HCT116 (cell line): ENCODE data around the gene PITHD1. TPM values are rescaled to one million over a fixed set of nuclear protein-coding genes. Genes with fewer than 3 reads are reported as not detected.

Source experiments
- ATAC-seq: fragments of 200-7000 bp; cut with Tn5 transposase; 2 replicates; pipeline ENCODE4 v1.9.1; 2020; ENCODE audit warnings: mild to moderate bottlenecking, moderate library complexity
- BruUV-seq: library from RNA; stranded (reverse); fragments of 400-500 nt; replicated peaks from 2 replicates; lab custom pipeline; 2021; lab: Mats Ljungman, UMichigan
- CTCF ChIA-PET: fragments of 300-600 bp; sonication (Branson Sonifier 250); formaldehyde crosslinking; loops from one replicate; lab custom pipeline; 2021; ENCODE audit warnings: antibody characterized with exemption; lab: Charles Lee
- POLR2A ChIA-PET: fragments of 300-600, 350-600 bp; sonication (Branson Sonifier 250); formaldehyde crosslinking; loops from one replicate; lab custom pipeline; 2021; ENCODE audit warnings: antibody characterized with exemption; lab: Charles Lee
- RAD21 ChIA-PET, 2 experiments: fragments of 300-600 bp; sonication (Branson Sonifier 250); formaldehyde crosslinking; loops; one replicate each; lab custom pipeline; 2023; ENCODE audit warnings: low total read pairs in 2 of 2; ENCODE audit not compliant: uncharacterized antibody in 2 of 2, unreplicated experiment in 2 of 2, low non-redundant PET in 1 of 2; lab: Charles Lee
- DNase-seq: peaks from one replicate; pipeline ENCODE4 v3.0.0-alpha.2; 2010; ENCODE audit warnings: low read depth, low spot score
- H2AFZ ChIP-seq: fragments of 200-600 bp; shearing (Covaris generic), sonication (generic); 2 replicates; pipeline ENCODE4 v1.6.1; 2017; ENCODE audit warnings: low read depth, mixed run types, mixed read lengths, antibody characterized with exemption, low read length; ENCODE audit not compliant: poor library complexity, severe bottlenecking
- H3K27ac ChIP-seq: 2 replicates; pipeline ENCODE4 v1.5.1; 2012; ENCODE audit warnings: low read depth, low read length
- H3K27me3 ChIP-seq: fragments of 200-600 bp; sonication (generic); 2 replicates; pipeline ENCODE4 v1.6.1; 2016; ENCODE audit warnings: mixed run types, low read length, mixed read lengths; ENCODE audit not compliant: insufficient read depth
- H3K36me3 ChIP-seq, 2 experiments: fragments of 200-500 bp in 1 of 2; fragments of 200-600 bp in 1 of 2; sonication (Bioruptor generic) in 1 of 2; sonication (generic) in 1 of 2; 2 replicates each; pipeline versions ENCODE4 v1.5.1 to v1.6.1; 2014 to 2016; ENCODE audit warnings: low read length in 2 of 2, inconsistent platforms in 1 of 2, mixed read lengths in 1 of 2, mixed run types in 1 of 2; ENCODE audit not compliant: insufficient read depth in 2 of 2, control insufficient read depth in 1 of 2
- H3K4me1 ChIP-seq, 2 experiments: fragments of 200-600 bp in 1 of 2; sonication (generic) in 1 of 2; 2 replicates each; pipeline versions ENCODE4 v1.5.1 to v1.6.1; 2012 to 2017; ENCODE audit warnings: low read length in 2 of 2, inconsistent platforms in 1 of 2, mild to moderate bottlenecking in 1 of 2, mixed read lengths in 1 of 2, mixed run types in 1 of 2, moderate library complexity in 1 of 2; ENCODE audit not compliant: insufficient read depth in 2 of 2, control insufficient read depth in 1 of 2
- H3K4me2 ChIP-seq: fragments of 200-600 bp; sonication (generic); 2 replicates; pipeline ENCODE4 v1.6.1; 2017; ENCODE audit warnings: mixed run types, low read length, mixed read lengths
- H3K4me3 ChIP-seq, 2 experiments: fragments of 200-600 bp in 1 of 2; sonication (generic) in 1 of 2; replicated peaks in 1 of 2; 2 replicates each; pipeline ENCODE4 v1.5.1; 2011 to 2016; ENCODE audit warnings: low read length in 2 of 2, control low read depth in 1 of 2, low read depth in 1 of 2, mild to moderate bottlenecking in 1 of 2, mixed read lengths in 1 of 2, mixed run types in 1 of 2
- H3K79me2 ChIP-seq: fragments of 200-600 bp; sonication (generic); 2 replicates; pipeline ENCODE4 v1.6.1; 2017; ENCODE audit warnings: mild to moderate bottlenecking, mixed run types, low read length, moderate library complexity, mixed read lengths; ENCODE audit not compliant: insufficient read depth
- H3K9ac ChIP-seq: fragments of 200-600 bp; sonication (generic); 2 replicates; pipeline ENCODE4 v1.6.1; 2016; ENCODE audit warnings: low read length, mixed read lengths
- H3K9me2 ChIP-seq: fragments of 200-600 bp; sonication (generic), shearing (Covaris generic); 2 replicates; pipeline ENCODE4 v1.6.1; 2017; ENCODE audit warnings: mixed run types, mild to moderate bottlenecking, moderate library complexity; ENCODE audit not compliant: insufficient read depth
- H3K9me3 ChIP-seq, 2 experiments: fragments of 200-500 bp in 1 of 2; fragments of 200-600 bp in 1 of 2; sonication (Bioruptor generic) in 1 of 2; sonication (generic) in 1 of 2; 2 replicates each; pipeline ENCODE4 v1.6.1; 2014 to 2017; ENCODE audit warnings: low read length in 2 of 2, mixed read lengths in 2 of 2, inconsistent platforms in 1 of 2, low read depth in 1 of 2, mild to moderate bottlenecking in 1 of 2, mixed run types in 1 of 2, moderate library complexity in 1 of 2; ENCODE audit not compliant: control insufficient read depth in 1 of 2, insufficient read depth in 1 of 2
- H4K20me1 ChIP-seq: fragments of 200-600 bp; sonication (generic), shearing (Covaris generic); 2 replicates; pipeline ENCODE4 v1.6.1; 2017; ENCODE audit warnings: mixed run types, mild to moderate bottlenecking, moderate library complexity; ENCODE audit not compliant: insufficient read depth
- ATF3 ChIP-seq: IDR thresholded peaks from 2 replicates; pipeline ENCODE4 v1.6.1; 2012
- CBX3 ChIP-seq: IDR thresholded peaks from 2 replicates; pipeline ENCODE4 v1.6.1; 2012; ENCODE audit warnings: low read depth
- CEBPB ChIP-seq: IDR thresholded peaks from 2 replicates; pipeline ENCODE4 v1.6.1; 2012; ENCODE audit warnings: low read depth
- EGR1 ChIP-seq: IDR thresholded peaks from 2 replicates; pipeline ENCODE4 v1.6.1; 2012; ENCODE audit warnings: low read depth
- EZH2 ChIP-seq: fragments of 200-600 bp; sonication (generic); IDR thresholded peaks from 2 replicates; pipeline ENCODE4 v1.6.1; 2017; ENCODE audit warnings: antibody characterized with exemption, mixed run types
- EZH2phosphoT487 ChIP-seq: fragments of 200-600 bp; IDR thresholded peaks from 2 replicates; pipeline ENCODE4 v1.6.1; 2018; ENCODE audit warnings: antibody characterized with exemption, borderline replicate concordance
- FOSL1 ChIP-seq: IDR thresholded peaks from 2 replicates; pipeline ENCODE4 v1.6.1; 2012; ENCODE audit warnings: low read depth
- JUND ChIP-seq: IDR thresholded peaks from 2 replicates; pipeline ENCODE4 v1.6.1; 2012
- POLR2AphosphoS5 ChIP-seq: IDR thresholded peaks from 2 replicates; pipeline ENCODE4 v1.6.1; 2011; ENCODE audit warnings: mild to moderate bottlenecking, low read depth, low read length, moderate library complexity
- RAD21 ChIP-seq: IDR thresholded peaks from 2 replicates; pipeline ENCODE4 v1.6.1; 2012; ENCODE audit warnings: low read depth, mild to moderate bottlenecking
- SIN3A ChIP-seq: IDR thresholded peaks from 2 replicates; pipeline ENCODE4 v1.6.1; 2012; ENCODE audit warnings: low read depth
- SP1 ChIP-seq: IDR thresholded peaks from 2 replicates; pipeline ENCODE4 v1.6.1; 2012; ENCODE audit warnings: low read depth
- TCF7L2 ChIP-seq: IDR thresholded peaks from 2 replicates; pipeline ENCODE4 v1.7.0; 2011; ENCODE audit warnings: borderline replicate concordance, inconsistent platforms; ENCODE audit not compliant: insufficient read depth, insufficient read length; ENCODE audit errors: extremely low read depth
- YY1 ChIP-seq: IDR thresholded peaks from 2 replicates; pipeline ENCODE4 v1.6.1; 2011; ENCODE audit warnings: low read length, low read depth, moderate library complexity, mild to moderate bottlenecking; ENCODE audit not compliant: insufficient replicate concordance; ENCODE audit errors: extremely low read depth
- ZFX ChIP-seq: fragments of 450-650 bp; IDR thresholded peaks from 2 replicates; pipeline ENCODE4 v1.6.1; 2017
- intact Hi-C: fragments of 100-400 bp; cut with micrococcal nuclease; formaldehyde crosslinking; loops from 2 replicates; pipeline ENCODE4 v1.10.0; 2022
- total RNA-seq: library from RNA; stranded (reverse); gene quantifications from one replicate; pipeline ENCODE4 v1.2.1, GENCODE V29; 2021; ENCODE audit not compliant: unreplicated experiment
- TF ChIP-seq, protein P1 (sequence below), 3 experiments: fragments of 200-600 bp in 1 of 3; sonication (generic) in 1 of 3; IDR thresholded peaks in 2 of 3; conservative IDR thresholded peaks in 1 of 3; 2 replicates each; pipeline ENCODE4 v1.5.1; 2012 to 2017; ENCODE audit warnings: low read depth in 2 of 3, low read length in 2 of 3, antibody characterized with exemption in 1 of 3, borderline replicate concordance in 1 of 3, control low read depth in 1 of 3, mild to moderate bottlenecking in 1 of 3, mixed read lengths in 1 of 3, mixed run types in 1 of 3, moderate library complexity in 1 of 3; ENCODE audit not compliant: insufficient read depth in 1 of 3
- TF ChIP-seq, protein P2 (sequence below): IDR thresholded peaks from 2 replicates; pipeline ENCODE4 v1.6.1; 2012; ENCODE audit warnings: low read depth
- TF ChIP-seq, protein P3 (sequence below): IDR thresholded peaks from 2 replicates; pipeline ENCODE4 v1.6.1; 2012
- TF ChIP-seq, protein P4 (sequence below): IDR thresholded peaks from 2 replicates; pipeline ENCODE4 v1.6.1; 2011; ENCODE audit warnings: mild to moderate bottlenecking, low read length, moderate library complexity; ENCODE audit not compliant: insufficient replicate concordance; ENCODE audit errors: extremely low read depth

Gene PITHD1
- total RNA-seq, 1 experiment from 2014 or later = 57.2 TPM

DNA sequence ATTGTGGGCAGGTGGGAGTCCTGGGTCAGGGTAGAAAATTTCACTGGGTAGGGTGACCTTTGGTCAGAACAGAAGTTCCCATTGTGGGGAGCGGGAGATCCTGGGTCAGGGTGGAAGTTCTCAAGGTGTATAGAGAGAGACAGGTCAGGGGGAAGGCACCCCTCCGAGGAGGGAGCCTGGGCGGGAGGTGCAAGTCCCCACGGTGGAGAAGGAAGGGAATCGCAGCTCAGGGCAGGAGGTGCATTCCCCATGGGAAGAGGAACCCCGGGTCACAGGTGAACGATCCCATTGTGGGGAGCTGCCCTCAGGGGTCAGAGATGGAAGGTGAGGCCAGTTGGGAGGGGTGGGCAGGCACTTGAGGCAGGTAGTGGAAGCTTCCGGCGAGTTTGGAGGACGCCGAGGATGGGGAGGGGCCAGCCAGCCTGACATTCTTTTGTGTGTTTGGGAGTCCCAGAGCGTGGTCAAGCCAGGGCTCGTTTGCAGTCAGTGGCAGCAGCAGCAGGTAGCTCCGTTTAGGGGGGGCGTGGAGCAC lies 13.4 kb downstream of the PITHD1 start:
- Histone ChIP-seq H4K20me1 (no peaks in the 10 kb centered on the region), H3K27ac (peak overlapping the region; percentile 79), H3K4me1 (peaks cover 31 to 50% of the 10 kb centered on the region in 2 experiments), H3K9ac (peak overlapping the region; percentile 85), H3K9me2 (no peaks in the 10 kb centered on the region), H3K36me3 (peaks cover 15 to 33% of the 10 kb centered on the region in 2 experiments; a peak in 3 of 4 replicates), H3K4me3 (peak overlapping the region; percentile 89 to 95), H2AFZ (no peak overlapping the region), H3K79me2 (peaks cover 37% of the 10 kb centered on the region), H3K4me2 (peak overlapping the region; percentile 78), H3K27me3 (no peaks in the 10 kb centered on the region), H3K9me3 (no peaks in the 10 kb centered on the region)
- intact Hi-C loops = no loop called here
- no TSS peak for BruUV-seq
- no peak for TF ChIP-seq TCF7L2
- TF ChIP-seq SP1 = no peak
- no peak for TF ChIP-seq RAD21
- no peak for TF ChIP-seq CEBPB
- no peak for TF ChIP-seq ATF3
- TF ChIP-seq, protein P1, sequence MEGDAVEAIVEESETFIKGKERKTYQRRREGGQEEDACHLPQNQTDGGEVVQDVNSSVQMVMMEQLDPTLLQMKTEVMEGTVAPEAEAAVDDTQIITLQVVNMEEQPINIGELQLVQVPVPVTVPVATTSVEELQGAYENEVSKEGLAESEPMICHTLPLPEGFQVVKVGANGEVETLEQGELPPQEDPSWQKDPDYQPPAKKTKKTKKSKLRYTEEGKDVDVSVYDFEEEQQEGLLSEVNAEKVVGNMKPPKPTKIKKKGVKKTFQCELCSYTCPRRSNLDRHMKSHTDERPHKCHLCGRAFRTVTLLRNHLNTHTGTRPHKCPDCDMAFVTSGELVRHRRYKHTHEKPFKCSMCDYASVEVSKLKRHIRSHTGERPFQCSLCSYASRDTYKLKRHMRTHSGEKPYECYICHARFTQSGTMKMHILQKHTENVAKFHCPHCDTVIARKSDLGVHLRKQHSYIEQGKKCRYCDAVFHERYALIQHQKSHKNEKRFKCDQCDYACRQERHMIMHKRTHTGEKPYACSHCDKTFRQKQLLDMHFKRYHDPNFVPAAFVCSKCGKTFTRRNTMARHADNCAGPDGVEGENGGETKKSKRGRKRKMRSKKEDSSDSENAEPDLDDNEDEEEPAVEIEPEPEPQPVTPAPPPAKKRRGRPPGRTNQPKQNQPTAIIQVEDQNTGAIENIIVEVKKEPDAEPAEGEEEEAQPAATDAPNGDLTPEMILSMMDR (IDR thresholded peaks at IDR 0.05 in 2 of 3, conservative IDR thresholded peaks at IDR 0.05 in 1 of 3; ENCODE audit: borderline replicate concordance in 1 of 3, insufficient read depth in 1 of 3, low read depth in 2 of 3, low read length in 2 of 3) = no peak
- no peak for TF ChIP-seq EZH2phosphoT487
- no peak for TF ChIP-seq ZFX
- no peak for TF ChIP-seq EZH2
- no peak for TF ChIP-seq SIN3A
- no peak for TF ChIP-seq POLR2AphosphoS5
- TF ChIP-seq, protein P2, sequence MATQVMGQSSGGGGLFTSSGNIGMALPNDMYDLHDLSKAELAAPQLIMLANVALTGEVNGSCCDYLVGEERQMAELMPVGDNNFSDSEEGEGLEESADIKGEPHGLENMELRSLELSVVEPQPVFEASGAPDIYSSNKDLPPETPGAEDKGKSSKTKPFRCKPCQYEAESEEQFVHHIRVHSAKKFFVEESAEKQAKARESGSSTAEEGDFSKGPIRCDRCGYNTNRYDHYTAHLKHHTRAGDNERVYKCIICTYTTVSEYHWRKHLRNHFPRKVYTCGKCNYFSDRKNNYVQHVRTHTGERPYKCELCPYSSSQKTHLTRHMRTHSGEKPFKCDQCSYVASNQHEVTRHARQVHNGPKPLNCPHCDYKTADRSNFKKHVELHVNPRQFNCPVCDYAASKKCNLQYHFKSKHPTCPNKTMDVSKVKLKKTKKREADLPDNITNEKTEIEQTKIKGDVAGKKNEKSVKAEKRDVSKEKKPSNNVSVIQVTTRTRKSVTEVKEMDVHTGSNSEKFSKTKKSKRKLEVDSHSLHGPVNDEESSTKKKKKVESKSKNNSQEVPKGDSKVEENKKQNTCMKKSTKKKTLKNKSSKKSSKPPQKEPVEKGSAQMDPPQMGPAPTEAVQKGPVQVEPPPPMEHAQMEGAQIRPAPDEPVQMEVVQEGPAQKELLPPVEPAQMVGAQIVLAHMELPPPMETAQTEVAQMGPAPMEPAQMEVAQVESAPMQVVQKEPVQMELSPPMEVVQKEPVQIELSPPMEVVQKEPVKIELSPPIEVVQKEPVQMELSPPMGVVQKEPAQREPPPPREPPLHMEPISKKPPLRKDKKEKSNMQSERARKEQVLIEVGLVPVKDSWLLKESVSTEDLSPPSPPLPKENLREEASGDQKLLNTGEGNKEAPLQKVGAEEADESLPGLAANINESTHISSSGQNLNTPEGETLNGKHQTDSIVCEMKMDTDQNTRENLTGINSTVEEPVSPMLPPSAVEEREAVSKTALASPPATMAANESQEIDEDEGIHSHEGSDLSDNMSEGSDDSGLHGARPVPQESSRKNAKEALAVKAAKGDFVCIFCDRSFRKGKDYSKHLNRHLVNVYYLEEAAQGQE = no peak
- TF ChIP-seq EGR1 = no peak
- TF ChIP-seq FOSL1 = no peak
- no peak for TF ChIP-seq JUND
- TF ChIP-seq, protein P3, sequence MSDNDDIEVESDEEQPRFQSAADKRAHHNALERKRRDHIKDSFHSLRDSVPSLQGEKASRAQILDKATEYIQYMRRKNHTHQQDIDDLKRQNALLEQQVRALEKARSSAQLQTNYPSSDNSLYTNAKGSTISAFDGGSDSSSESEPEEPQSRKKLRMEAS = no peak
- TF ChIP-seq CBX3 = no peak
- TF ChIP-seq, protein P4, sequence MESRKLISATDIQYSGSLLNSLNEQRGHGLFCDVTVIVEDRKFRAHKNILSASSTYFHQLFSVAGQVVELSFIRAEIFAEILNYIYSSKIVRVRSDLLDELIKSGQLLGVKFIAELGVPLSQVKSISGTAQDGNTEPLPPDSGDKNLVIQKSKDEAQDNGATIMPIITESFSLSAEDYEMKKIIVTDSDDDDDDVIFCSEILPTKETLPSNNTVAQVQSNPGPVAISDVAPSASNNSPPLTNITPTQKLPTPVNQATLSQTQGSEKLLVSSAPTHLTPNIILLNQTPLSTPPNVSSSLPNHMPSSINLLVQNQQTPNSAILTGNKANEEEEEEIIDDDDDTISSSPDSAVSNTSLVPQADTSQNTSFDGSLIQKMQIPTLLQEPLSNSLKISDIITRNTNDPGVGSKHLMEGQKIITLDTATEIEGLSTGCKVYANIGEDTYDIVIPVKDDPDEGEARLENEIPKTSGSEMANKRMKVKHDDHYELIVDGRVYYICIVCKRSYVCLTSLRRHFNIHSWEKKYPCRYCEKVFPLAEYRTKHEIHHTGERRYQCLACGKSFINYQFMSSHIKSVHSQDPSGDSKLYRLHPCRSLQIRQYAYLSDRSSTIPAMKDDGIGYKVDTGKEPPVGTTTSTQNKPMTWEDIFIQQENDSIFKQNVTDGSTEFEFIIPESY = no peak
- no peak for TF ChIP-seq YY1
- ChIA-PET POLR2A (interaction anchor here (0.6 to 1.8 kb wide), 4 partner anchors 8 to 688 kb away, joined by 3 to 9 read pairs (median 4); partner anchors contain the start of genes GALE and PITHD1), CTCF (interaction anchor here (1.0 to 4.1 kb wide), 3 partner anchors 19 to 125 kb away, joined by 3 to 15 read pairs (median 3); no protein-coding TSS in a partner anchor), RAD21 (no interaction called here)
- DNase-seq = no peak
- ATAC-seq = peak; percentile 31
